Astrocyte (in vitro differentiated cells and primary cell): ENCODE measurements around the gene SNRPD2. TPM values are rescaled to one million over a fixed set of nuclear protein-coding genes. Genes with fewer than 3 reads are reported as not detected.

ENCODE experiments used
- DNase-seq: peaks from one replicate; pipeline ENCODE4 v3.0.0-alpha.2; 2010; ENCODE audit warnings: low read depth
- FAIRE-seq: peaks from 2 replicates; lab custom pipeline; 2011; peaks lifted over from hg19 to GRCh38; lab: Jason Lieb, UNC
- H2AFZ ChIP-seq: 2 replicates; pipeline ENCODE4 v1.6.0; 2012; ENCODE audit warnings: low read depth, low read length, inconsistent platforms
- H3K27ac ChIP-seq: 2 replicates; pipeline ENCODE4 v1.5.1; 2011; ENCODE audit warnings: low read depth, low read length, inconsistent platforms
- H3K27me3 ChIP-seq: 2 replicates; pipeline ENCODE4 v1.6.0; 2011; ENCODE audit warnings: low read length, inconsistent platforms; ENCODE audit not compliant: insufficient read depth
- H3K36me3 ChIP-seq: 2 replicates; pipeline ENCODE4 v1.5.1; 2011; ENCODE audit warnings: low read length, inconsistent platforms; ENCODE audit not compliant: insufficient read depth
- H3K4me1 ChIP-seq: 2 replicates; pipeline ENCODE4 v1.5.1; 2011; ENCODE audit warnings: low read length, inconsistent platforms; ENCODE audit not compliant: insufficient read depth
- H3K4me2 ChIP-seq: 2 replicates; pipeline ENCODE4 v1.6.0; 2012; ENCODE audit warnings: low read length, inconsistent platforms
- H3K4me3 ChIP-seq: 2 replicates; pipeline ENCODE4 v1.5.1; 2011; ENCODE audit warnings: low read depth, mild to moderate bottlenecking, low read length, inconsistent platforms; ENCODE audit not compliant: insufficient read depth
- H3K79me2 ChIP-seq: 2 replicates; pipeline ENCODE4 v1.6.0; 2012; ENCODE audit warnings: mild to moderate bottlenecking, low read length, inconsistent platforms; ENCODE audit not compliant: insufficient read depth
- H3K9ac ChIP-seq: 2 replicates; pipeline ENCODE4 v1.6.0; 2012; ENCODE audit warnings: mild to moderate bottlenecking, low read length, inconsistent platforms
- H3K9me3 ChIP-seq: 2 replicates; pipeline ENCODE4 v1.5.1; 2012; ENCODE audit warnings: low read depth, mild to moderate bottlenecking, low read length, inconsistent platforms; ENCODE audit not compliant: insufficient read depth
- H4K20me1 ChIP-seq: 2 replicates; pipeline ENCODE4 v1.6.0; 2012; ENCODE audit warnings: low read length, inconsistent platforms; ENCODE audit not compliant: insufficient read depth
- H3K27ac Mint-ChIP-seq: one replicate; pipeline ENCODE4 v1.8.0; 2021; ENCODE audit warnings: mild to moderate bottlenecking, mixed read lengths; ENCODE audit not compliant: unreplicated experiment
- H3K27me3 Mint-ChIP-seq: one replicate; pipeline ENCODE4 v1.8.0; 2021; ENCODE audit warnings: low read depth, mixed read lengths; ENCODE audit not compliant: unreplicated experiment
- H3K36me3 Mint-ChIP-seq: one replicate; pipeline ENCODE4 v1.8.0; 2021; ENCODE audit warnings: low read depth, mixed read lengths; ENCODE audit not compliant: unreplicated experiment
- H3K4me1 Mint-ChIP-seq: one replicate; pipeline ENCODE4 v1.8.0; 2021; ENCODE audit warnings: low read depth, mixed read lengths; ENCODE audit not compliant: unreplicated experiment
- H3K4me3 Mint-ChIP-seq: one replicate; pipeline ENCODE4 v1.8.0; 2021; ENCODE audit warnings: mild to moderate bottlenecking, moderate library complexity, mixed read lengths; ENCODE audit not compliant: unreplicated experiment
- H3K9me3 Mint-ChIP-seq: one replicate; pipeline ENCODE4 v1.8.0; 2021; ENCODE audit warnings: mild to moderate bottlenecking, mixed read lengths; ENCODE audit not compliant: unreplicated experiment
- EZH2 ChIP-seq: IDR thresholded peaks from 2 replicates; pipeline ENCODE4 v1.6.1; 2012; ENCODE audit warnings: mild to moderate bottlenecking, low read length, inconsistent platforms; ENCODE audit not compliant: insufficient read depth
- total RNA-seq: library from RNA; stranded (reverse); gene quantifications from 2 replicates; pipeline ENCODE4 v1.2.1, GENCODE V29; 2021
- TF ChIP-seq, protein P1 (sequence below): IDR thresholded peaks from 2 replicates; pipeline ENCODE4 v1.5.1; 2011; ENCODE audit warnings: low read depth, mild to moderate bottlenecking, inconsistent platforms, low read length, moderate library complexity; ENCODE audit not compliant: insufficient read depth

SNRPD2 gene
- total RNA-seq, 1 donor from 2014 or later, result 459 TPM

- Histone ChIP-seq H4K20me1 (no peaks in the 10 kb centered on the region), H3K4me2 (peak overlapping the region; percentile 80), H3K79me2 (no peaks in the 10 kb centered on the region), H2AFZ (peak overlapping the region; percentile 69), H3K9me3 (no peaks in the 10 kb centered on the region), H3K27ac (no peak overlapping the region), H3K4me3 (peak overlapping the region; percentile 28), H3K9ac (peak overlapping the region; percentile 23), H3K4me1 (peaks cover 8% of the 10 kb centered on the region), H3K36me3 (no peaks in the 10 kb centered on the region), H3K27me3 (peaks cover 9% of the 10 kb centered on the region)
- Mint-ChIP-seq H3K4me3 (peak overlapping the region; percentile 71), H3K27me3 (peaks cover 9% of the 10 kb centered on the region), H3K27ac (no peak overlapping the region), H3K9me3 (no peaks in the 10 kb centered on the region), H3K36me3 (peaks cover 7% of the 10 kb centered on the region), H3K4me1 (peaks cover 2% of the 10 kb centered on the region)
- DNase-seq, result peak; percentile 55
- TF ChIP-seq, protein P1, sequence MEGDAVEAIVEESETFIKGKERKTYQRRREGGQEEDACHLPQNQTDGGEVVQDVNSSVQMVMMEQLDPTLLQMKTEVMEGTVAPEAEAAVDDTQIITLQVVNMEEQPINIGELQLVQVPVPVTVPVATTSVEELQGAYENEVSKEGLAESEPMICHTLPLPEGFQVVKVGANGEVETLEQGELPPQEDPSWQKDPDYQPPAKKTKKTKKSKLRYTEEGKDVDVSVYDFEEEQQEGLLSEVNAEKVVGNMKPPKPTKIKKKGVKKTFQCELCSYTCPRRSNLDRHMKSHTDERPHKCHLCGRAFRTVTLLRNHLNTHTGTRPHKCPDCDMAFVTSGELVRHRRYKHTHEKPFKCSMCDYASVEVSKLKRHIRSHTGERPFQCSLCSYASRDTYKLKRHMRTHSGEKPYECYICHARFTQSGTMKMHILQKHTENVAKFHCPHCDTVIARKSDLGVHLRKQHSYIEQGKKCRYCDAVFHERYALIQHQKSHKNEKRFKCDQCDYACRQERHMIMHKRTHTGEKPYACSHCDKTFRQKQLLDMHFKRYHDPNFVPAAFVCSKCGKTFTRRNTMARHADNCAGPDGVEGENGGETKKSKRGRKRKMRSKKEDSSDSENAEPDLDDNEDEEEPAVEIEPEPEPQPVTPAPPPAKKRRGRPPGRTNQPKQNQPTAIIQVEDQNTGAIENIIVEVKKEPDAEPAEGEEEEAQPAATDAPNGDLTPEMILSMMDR, result no peak
- peak; percentile 41 for TF ChIP-seq EZH2
- FAIRE-seq, result no peak
Observed at GRCh38 chr19:45677351-45678230, 14.2 kb downstream of the SNRPD2 start.

- Mint-ChIP-seq H3K9me3 (no peaks in the 10 kb centered on the region), H3K4me1 (peaks cover 2% of the 10 kb centered on the region), H3K27me3 (peaks cover 9% of the 10 kb centered on the region), H3K4me3 (peak overlapping the region; percentile 73), H3K36me3 (peaks cover 7% of the 10 kb centered on the region), H3K27ac (no peak overlapping the region)
- H3K27me3 ChIP-seq, result peaks cover 9% of the 10 kb centered on the region
- H4K20me1 ChIP-seq, result no peaks in the 10 kb centered on the region
- DNase-seq (no peak), FAIRE-seq (no peak)
- H3K27ac ChIP-seq, result no peak overlapping the region
- no peaks in the 10 kb centered on the region for H3K36me3 ChIP-seq
- peak overlapping the region; percentile 80 for H3K4me2 ChIP-seq
- no peaks in the 10 kb centered on the region for H3K79me2 ChIP-seq
- no peak overlapping the region for H3K9ac ChIP-seq
- TF ChIP-seq, protein P1, result no peak
- TF ChIP-seq EZH2, result no peak
- peaks cover 8% of the 10 kb centered on the region for H3K4me1 ChIP-seq
- no peaks in the 10 kb centered on the region for H3K9me3 ChIP-seq
- H3K4me3 ChIP-seq, result no peak overlapping the region
- peak overlapping the region; percentile 63 for H2AFZ ChIP-seq
Observed at GRCh38 chr19:45676851-45677263, 14.9 kb downstream of the SNRPD2 start.

GRCh38 chr19:45674946-45675345 lies 16.8 kb downstream of the SNRPD2 start:
- Histone ChIP-seq H3K79me2 (no peaks in the 10 kb centered on the region), H3K36me3 (no peaks in the 10 kb centered on the region), H2AFZ (no peak overlapping the region), H3K4me3 (no peak overlapping the region), H3K9me3 (no peaks in the 10 kb centered on the region), H3K4me2 (no peak overlapping the region), H4K20me1 (no peaks in the 10 kb centered on the region), H3K9ac (no peak overlapping the region), H3K4me1 (peaks cover 8% of the 10 kb centered on the region), H3K27ac (no peak overlapping the region), H3K27me3 (peaks cover 12% of the 10 kb centered on the region)
- no peak overlapping the region for H3K4me3 Mint-ChIP-seq
- no peaks in the 10 kb centered on the region for H3K9me3 Mint-ChIP-seq
- peaks cover 12% of the 10 kb centered on the region for H3K27me3 Mint-ChIP-seq
- no peak overlapping the region for H3K27ac Mint-ChIP-seq
- TF ChIP-seq, protein P1, result no peak
- TF ChIP-seq EZH2, result no peak
- DNase-seq, result no peak
- peaks cover 5% of the 10 kb centered on the region for H3K36me3 Mint-ChIP-seq
- peaks cover 2% of the 10 kb centered on the region for H3K4me1 Mint-ChIP-seq
- no peak for FAIRE-seq
